ENCODE results near the gene C16orf92.

DNA sequence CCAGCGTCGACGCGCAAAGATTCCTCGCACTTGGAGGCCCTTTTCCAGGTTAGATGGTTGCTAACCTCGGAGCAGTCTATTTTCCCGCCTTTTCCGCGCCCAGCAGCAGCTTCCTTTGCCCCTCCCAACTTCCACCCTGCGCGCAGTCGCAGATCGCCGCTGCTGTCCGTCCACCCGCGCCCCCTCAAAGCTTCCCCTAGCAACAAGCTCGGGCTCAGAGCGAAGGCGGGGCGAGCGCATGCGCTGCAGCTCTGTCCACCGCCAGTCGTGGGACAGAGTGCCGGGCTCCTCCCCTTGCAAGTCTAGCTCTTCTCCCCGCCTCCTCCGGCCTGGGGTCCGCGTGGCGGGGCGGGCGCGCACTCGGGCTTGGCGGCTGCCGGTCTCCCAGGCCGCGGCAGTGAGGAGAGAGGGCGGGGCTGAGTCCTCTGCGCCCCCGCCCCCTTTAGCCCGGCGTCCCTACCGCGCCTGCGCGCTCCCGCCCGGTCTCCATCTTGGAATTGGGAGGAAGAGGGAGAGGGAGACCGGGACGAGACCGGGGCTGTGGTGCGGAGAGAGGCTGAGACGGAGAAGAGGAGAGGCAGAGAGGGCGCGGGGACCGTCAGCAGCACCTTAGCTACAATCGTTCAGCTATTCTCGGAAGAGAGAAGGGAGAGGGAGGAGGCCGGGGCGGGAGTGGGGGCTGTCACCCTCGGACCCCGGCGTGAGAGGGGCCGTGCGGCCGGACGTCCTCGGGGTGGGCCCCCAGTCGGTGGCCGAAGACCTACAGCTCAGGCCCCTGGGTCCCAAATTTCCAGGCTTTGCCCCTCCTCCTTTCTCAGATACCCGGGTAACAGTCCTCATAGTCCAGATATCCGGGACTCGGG lies 49.4 kb upstream of the C16orf92 start, which contains the start of gene TAOK2:
- TF ChIP-seq, protein P1, sequence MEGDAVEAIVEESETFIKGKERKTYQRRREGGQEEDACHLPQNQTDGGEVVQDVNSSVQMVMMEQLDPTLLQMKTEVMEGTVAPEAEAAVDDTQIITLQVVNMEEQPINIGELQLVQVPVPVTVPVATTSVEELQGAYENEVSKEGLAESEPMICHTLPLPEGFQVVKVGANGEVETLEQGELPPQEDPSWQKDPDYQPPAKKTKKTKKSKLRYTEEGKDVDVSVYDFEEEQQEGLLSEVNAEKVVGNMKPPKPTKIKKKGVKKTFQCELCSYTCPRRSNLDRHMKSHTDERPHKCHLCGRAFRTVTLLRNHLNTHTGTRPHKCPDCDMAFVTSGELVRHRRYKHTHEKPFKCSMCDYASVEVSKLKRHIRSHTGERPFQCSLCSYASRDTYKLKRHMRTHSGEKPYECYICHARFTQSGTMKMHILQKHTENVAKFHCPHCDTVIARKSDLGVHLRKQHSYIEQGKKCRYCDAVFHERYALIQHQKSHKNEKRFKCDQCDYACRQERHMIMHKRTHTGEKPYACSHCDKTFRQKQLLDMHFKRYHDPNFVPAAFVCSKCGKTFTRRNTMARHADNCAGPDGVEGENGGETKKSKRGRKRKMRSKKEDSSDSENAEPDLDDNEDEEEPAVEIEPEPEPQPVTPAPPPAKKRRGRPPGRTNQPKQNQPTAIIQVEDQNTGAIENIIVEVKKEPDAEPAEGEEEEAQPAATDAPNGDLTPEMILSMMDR (conservative IDR thresholded peaks at IDR 0.05; ENCODE audit: low read length): no peak
- no peak for TF ChIP-seq EZH2phosphoT487 (IDR thresholded peaks at IDR 0.05; ENCODE audit: borderline replicate concordance)

All from Loucy (cell line).